Left kidney (tissue), 2 donors: ENCODE measurements around the gene SDC1. TPM values are rescaled to one million over a fixed set of nuclear protein-coding genes. Genes with fewer than 3 reads are reported as not detected.

Experiments
- DNase-seq: peaks from one replicate; pipeline ENCODE4 v3.0.0-alpha.2; 2013
- polyA plus RNA-seq: library from polyadenylated mRNA; unstranded; fragments of 120-200 nt; gene quantifications from one replicate; pipeline ENCODE4 v1.2.1, GENCODE V29; 2013; ENCODE audit not compliant: insufficient read length

SDC1 gene
- polyA plus RNA-seq, 1 donor: 22.2 TPM

GRCh38 chr2:20230114-20230425 is 5.1 kb upstream of the SDC1 start:
- DNase-seq: no peak

DNA sequence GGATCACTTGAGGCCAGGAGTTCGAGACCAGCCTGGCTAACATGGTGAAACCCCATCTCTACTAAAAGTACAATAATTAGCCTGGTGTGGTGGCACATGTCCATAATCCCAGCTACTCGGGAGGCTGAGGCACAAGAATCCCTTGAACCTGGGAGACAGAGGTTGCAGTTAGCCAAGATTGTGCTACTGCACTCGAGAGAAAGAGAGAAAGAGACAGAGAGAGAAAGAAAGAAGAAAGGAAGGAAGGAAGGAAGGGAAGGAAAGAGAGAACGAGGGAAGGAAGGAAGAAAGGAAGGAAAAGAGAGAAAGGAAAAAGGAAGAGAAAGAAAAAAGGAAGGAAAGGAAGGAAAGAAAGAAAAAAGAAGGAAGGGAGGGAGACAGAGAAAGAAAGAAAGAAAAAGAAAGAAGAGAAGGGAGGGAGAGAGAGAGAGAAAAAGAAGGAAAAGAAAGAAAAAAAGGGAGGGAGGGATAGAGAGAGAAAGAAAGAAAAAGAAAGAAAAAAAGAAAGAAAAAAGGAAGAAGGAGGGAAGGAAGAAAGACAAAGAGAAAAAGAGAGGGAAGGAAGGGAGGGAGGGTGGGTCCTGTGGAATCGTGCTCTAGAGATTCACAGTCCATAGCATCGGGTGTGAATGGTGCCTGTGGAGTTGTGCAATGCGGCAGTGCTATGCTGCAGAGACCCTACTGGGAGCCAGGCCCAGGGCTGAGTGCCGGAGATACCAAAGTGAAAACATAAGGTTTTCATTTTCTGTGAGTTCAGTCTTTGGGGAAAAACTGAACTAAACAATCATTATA is 4.6 kb upstream of the SDC1 start:
- no peak for DNase-seq

- no peak for DNase-seq
Observed at GRCh38 chr2:20227894-20228505, 3.1 kb upstream of the SDC1 start.

- DNase-seq: no peak
Observed at GRCh38 chr2:20226152-20226545, 1.2 kb upstream of the SDC1 start.

GRCh38 chr2:20225294-20226151 is 593 bp upstream of the SDC1 start:
- DNase-seq: peak; percentile 82

DNA sequence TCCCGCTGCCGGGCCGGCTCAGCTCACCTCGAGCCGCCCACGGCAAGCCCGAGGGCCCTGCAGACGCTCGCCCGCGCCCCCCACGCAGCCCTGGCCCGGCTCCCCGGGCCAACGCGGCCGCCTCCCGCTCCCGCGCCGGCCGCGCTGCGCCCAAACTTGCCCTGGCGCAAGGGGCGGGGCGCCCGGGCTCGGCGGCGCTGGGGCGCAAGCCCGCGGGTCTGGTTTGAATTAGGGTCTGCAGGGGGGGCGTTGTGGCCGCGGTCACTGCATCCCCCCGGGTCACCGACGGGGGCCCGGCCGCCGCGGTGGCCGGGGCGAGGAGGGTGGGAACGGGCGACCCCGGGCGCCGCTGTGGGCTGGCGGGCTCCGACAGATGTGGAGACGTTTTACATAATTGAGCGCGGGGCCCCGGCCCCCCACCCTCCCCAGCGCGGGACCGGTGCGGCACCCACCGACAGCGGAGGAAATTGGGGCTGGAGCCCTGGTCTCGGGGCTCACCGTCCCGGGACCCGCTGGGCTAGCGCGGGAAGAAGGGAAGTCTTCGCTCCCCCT is 690 bp downstream of the SDC1 start:
- DNase-seq: no peak

- peak; percentile 47 for DNase-seq
Observed at GRCh38 chr2:20223407-20224163, 1.3 kb downstream of the SDC1 start.

DNA sequence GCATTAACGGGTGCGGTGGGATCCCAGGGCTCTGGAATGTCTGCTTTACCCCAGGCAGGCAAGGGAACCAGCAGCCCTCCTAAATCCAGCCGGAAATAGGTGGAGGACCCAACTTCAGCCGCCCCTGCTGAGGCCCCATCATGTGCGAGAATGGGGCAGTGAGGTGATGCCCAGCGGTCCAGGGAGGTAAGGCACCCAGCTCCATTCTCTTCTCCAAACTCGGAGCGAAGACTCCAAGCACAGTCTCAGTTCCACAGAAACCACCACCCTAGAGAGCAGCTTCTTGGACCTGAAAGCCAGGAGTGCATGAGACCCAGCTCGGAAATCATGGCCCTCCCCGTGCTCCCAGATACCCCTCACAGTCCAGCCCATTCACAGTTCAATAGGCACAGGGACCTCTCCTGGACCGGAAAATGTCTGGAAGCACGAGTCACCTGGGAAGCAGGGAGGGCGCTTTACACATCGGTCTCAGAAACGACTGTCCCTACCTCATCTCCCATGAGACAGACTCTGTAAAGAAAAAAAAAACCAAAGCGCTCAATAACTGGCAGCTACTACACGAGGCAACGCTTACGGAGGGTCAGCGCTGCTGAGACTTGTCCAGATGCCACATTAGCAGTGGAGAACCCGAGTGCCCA is 2.0 kb downstream of the SDC1 start:
- DNase-seq: no peak

DNA sequence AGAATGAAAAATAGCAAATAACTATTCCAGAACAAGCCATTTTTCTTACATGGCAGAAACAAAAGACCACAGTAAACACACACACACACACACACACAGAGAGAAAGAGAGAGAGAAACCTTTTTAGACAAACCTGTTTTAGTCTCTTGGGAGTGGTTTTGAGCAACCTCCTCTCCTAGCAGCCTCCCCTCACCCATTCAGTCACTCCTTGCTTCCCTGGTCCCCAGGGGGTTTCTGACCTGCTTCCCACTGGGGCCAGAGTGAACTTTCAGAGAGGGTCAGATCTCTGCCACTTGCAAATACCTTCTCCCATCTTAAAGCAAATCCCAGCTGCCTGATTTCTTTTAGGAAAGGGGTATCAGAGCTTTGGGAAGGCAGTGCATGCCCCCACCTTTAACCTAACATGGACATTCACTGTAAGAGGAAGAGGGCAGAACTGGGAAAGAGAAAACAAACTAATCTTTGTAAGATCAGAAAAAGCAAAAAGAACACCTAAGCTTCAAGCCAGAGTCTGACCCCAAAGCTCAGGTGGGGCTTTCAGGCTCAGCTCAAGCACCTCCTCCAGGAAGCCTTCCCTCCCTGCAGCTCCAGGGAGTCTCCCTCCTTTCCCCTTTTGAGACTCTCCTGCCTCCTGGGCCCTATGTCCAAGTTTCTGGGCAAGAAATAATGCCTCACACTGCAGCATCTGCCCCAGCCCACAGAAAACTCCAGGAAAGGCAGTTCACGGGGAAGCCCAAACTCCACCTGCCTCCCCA is 2.7 kb downstream of the SDC1 start:
- no peak for DNase-seq

GRCh38 chr2:20221555-20221973 is 3.4 kb downstream of the SDC1 start:
- DNase-seq: no peak

- no peak for DNase-seq
Observed at GRCh38 chr2:20220806-20221554, 4.0 kb downstream of the SDC1 start.

DNA sequence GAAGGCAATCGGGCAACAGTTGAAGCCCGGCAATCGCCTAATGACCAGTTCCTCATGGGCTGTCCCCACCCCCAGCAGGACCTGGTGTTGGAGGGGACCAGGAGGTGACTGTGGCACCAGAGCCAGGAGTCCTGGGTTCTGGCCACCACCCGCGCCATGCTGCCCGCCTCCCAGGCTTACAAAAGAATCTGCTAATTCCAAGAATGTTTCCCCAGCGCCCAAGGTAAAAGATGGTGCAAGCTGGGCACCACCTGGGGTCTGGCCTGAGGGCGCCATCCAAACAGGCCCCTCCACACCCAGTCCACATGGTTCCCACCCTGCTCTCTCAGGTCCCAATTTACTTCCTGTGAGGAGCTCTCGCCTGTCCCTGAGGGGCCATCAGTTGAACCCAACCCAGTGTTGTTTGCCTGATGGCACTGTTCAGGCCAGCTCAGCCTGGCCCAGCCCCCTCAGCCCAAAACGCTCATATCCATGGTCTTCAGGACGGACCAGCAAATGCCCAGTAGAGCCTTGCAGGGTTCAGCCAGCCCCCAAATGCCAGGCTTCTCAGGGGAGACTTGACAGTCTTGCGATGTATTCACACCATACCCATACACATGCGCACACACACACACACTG is 5.1 kb downstream of the SDC1 start:
- DNase-seq: no peak

GRCh38 chr2:20218331-20219320 is 6.3 kb downstream of the SDC1 start:
- DNase-seq: no peak

- DNase-seq: no peak
Observed at GRCh38 chr2:20217041-20217970, 7.6 kb downstream of the SDC1 start.

DNA sequence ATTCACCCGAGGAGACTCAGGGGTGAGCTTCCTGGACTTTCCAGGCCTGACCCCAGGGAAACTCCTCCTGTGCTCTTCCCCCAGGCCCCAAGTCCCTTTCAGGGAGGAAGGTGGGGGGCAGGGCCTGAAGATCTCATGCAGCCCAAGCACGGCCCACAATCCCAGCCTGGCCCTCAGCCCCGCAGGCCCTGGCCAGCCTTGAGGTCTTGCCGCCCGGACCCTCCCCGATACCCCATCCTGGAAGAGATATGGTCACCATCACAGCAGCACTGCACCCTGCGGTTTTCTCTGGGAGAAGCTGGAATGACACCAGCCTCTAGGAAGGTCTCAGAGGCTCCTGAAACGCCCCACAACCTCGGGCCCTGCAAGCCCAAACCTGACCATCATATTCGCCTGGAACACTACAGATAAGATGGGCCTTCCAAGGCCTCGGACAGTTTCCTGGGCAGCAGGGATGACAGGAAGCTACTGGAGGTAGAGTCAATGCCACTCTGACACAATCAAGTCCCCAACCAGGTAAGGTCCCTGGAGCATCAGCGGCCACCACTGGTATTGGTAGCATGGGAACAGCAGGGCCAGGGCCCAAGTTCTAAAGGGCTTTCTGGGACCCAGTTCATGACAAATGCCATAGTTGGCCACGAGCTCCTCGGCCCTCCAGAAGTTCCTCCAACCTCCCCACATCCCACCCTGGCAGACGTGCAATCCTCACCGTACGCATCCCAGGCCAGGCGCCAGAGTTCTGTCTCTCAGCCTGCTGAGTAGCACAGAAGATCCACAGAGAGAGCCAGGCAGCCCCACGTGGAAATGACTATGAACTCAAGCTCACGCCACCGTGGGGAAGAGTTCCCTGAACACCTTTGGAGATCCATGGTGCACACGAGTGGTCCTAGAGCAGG is 8.6 kb downstream of the SDC1 start:
- DNase-seq: no peak
